Activated T-cell treated with anti-CD3 and anti-CD28 coated beads, Interleukin-2, amount 50 U/mL, for 24 hours (primary cell): ENCODE measurements around the gene CLEC2A.
A peak's percentile ranks its signal among the peaks of the same experiment; 100 is the strongest.

Source experiments
- DNase-seq: peaks from one replicate; pipeline ENCODE4 v3.0.0-alpha.2; 2020
- H3K27ac Mint-ChIP-seq: 2 replicates; pipeline ENCODE4 v1.8.0; 2020; ENCODE audit warnings: mild to moderate bottlenecking, mixed read lengths
- H3K27me3 Mint-ChIP-seq: 2 replicates; pipeline ENCODE4 v1.8.0; 2020; ENCODE audit warnings: mixed read lengths
- H3K36me3 Mint-ChIP-seq: 2 replicates; pipeline ENCODE4 v1.8.0; 2020; ENCODE audit warnings: low read depth, mixed read lengths
- H3K4me1 Mint-ChIP-seq: 2 replicates; pipeline ENCODE4 v1.8.0; 2020; ENCODE audit warnings: low read depth, mixed read lengths
- H3K4me3 Mint-ChIP-seq: 2 replicates; pipeline ENCODE4 v1.8.0; 2020; ENCODE audit warnings: mild to moderate bottlenecking, moderate library complexity, mixed read lengths
- H3K9me3 Mint-ChIP-seq: 2 replicates; pipeline ENCODE4 v1.8.0; 2020; ENCODE audit warnings: mixed read lengths

The CLEC2A gene

DNA sequence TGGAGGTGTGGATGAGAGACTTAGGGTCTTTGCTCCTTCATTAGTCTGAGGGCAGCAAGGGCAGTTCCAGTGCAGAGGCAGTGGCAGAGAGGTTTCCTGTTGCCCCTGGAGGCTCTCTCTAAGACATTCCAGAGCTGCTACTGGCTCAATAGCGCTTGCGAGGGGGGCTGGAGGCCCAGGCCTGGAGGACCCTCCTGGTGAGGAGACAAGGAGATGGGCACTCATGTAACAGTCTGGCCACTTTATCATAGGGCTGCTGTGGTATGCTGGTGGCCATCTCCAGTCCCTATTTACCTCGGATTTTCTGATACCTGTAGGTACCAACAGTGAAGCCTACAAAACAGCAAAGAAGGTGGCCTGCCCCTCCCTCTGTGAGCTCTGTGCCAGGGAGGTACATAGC lies 12.7 kb downstream of the CLEC2A start:
- Mint-ChIP-seq H3K9me3 (no peaks in the 10 kb centered on the region), H3K36me3 (no peaks in the 10 kb centered on the region), H3K4me3 (no peak overlapping the region), H3K4me1 (peaks cover 12% of the 10 kb centered on the region), H3K27ac (no peak overlapping the region), H3K27me3 (no peaks in the 10 kb centered on the region)
- DNase-seq: no peak

- Mint-ChIP-seq H3K9me3 (peaks cover 37% of the 10 kb centered on the region), H3K4me1 (peaks cover 22% of the 10 kb centered on the region), H3K36me3 (peaks cover 22% of the 10 kb centered on the region), H3K4me3 (no peak overlapping the region), H3K27me3 (no peaks in the 10 kb centered on the region), H3K27ac (no peak overlapping the region)
- no peak for DNase-seq
These were observed 20.5 kb downstream of the CLEC2A start for GRCh38 chr12:9911708-9912107.

GRCh38 chr12:9910716-9911421 lies 21.3 kb downstream of the CLEC2A start:
- Mint-ChIP-seq H3K27ac (peak overlapping the region; percentile 1), H3K4me3 (no peak overlapping the region), H3K36me3 (peaks cover 22% of the 10 kb centered on the region), H3K4me1 (peaks cover 30% of the 10 kb centered on the region), H3K27me3 (no peaks in the 10 kb centered on the region), H3K9me3 (peaks cover 37% of the 10 kb centered on the region)
- no peak for DNase-seq

DNA sequence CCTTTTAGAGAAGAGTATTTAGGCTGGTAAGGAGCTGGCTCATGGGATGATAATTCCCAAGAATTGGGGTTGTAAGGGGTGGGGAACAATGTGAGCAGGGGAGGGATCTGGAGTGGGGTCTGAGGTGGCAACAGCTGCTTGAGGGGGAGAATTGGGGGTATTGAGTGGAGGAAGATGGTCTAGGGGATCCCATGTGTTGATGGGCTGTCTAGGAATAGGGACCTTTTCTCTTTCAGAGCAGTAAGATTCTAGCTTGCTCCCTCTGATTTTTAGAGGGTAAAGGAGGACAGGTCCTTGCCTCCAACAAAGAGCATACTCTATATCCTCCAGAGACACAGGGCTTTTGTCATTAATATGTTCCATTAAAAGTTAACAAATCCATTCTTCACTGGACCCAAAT lies 22.4 kb downstream of the CLEC2A start:
- H3K27ac Mint-ChIP-seq: no peak overlapping the region
- peaks cover 37% of the 10 kb centered on the region for H3K9me3 Mint-ChIP-seq
- peaks cover 22% of the 10 kb centered on the region for H3K36me3 Mint-ChIP-seq
- no peaks in the 10 kb centered on the region for H3K27me3 Mint-ChIP-seq
- H3K4me3 Mint-ChIP-seq: no peak overlapping the region
- DNase-seq: no peak
- peaks cover 34% of the 10 kb centered on the region for H3K4me1 Mint-ChIP-seq

DNA sequence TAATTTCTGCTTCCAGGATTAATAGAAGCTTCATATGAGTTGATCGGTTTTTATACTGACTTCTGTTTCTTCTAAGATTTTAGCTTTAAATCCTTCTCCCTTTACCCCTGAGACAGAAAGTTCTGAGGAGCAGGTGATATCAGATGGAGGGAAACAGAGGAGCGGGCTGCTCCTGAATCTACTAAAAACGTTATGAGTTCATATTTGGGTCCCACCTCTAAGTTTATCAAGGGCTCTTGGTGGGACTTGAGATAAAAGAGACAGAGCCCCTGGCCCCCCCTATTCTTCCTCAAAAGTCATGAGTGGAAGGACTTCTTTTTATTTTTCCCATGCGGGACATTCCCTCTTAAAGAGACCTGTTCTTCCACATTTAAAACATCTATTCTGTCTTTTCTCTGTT lies 23.8 kb downstream of the CLEC2A start:
- H3K27ac Mint-ChIP-seq: no peak overlapping the region
- H3K27me3 Mint-ChIP-seq: no peaks in the 10 kb centered on the region
- H3K4me3 Mint-ChIP-seq: no peak overlapping the region
- no peak for DNase-seq
- H3K36me3 Mint-ChIP-seq: peaks cover 22% of the 10 kb centered on the region
- peaks cover 41% of the 10 kb centered on the region for H3K9me3 Mint-ChIP-seq
- peaks cover 34% of the 10 kb centered on the region for H3K4me1 Mint-ChIP-seq

GRCh38 chr12:9907769-9908168 lies 24.4 kb downstream of the CLEC2A start:
- peaks cover 26% of the 10 kb centered on the region for H3K36me3 Mint-ChIP-seq
- no peak for DNase-seq
- peaks cover 46% of the 10 kb centered on the region for H3K9me3 Mint-ChIP-seq

DNA sequence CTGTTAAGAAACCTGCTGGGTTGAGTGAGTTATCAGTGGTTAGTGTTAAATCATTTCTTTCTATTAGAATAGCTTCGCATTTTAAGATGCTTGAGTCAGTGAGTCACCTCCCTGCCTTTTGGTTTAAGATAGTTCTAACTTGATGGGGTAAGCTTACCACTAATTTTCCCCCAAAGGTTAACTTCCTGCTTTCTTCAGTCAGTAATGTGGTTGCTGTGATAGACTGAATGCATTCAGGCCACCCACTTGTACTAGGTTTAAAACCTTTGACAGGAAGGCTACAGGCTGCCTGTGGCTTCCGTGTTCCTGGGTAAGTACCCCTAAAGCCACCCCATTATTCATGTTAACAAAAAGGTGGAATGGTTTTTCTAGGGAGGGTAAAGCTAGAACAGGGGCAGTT lies 25.3 kb downstream of the CLEC2A start:
- Mint-ChIP-seq H3K4me3 (no peak overlapping the region), H3K36me3 (peaks cover 23% of the 10 kb centered on the region), H3K9me3 (peaks cover 44% of the 10 kb centered on the region), H3K27ac (peak overlapping the region; percentile 72), H3K27me3 (no peaks in the 10 kb centered on the region), H3K4me1 (peaks cover 32% of the 10 kb centered on the region)
- no peak for DNase-seq

More at GRCh38 chr12:9907769-9908168, 24.4 kb downstream of the CLEC2A start:
- no peak overlapping the region for H3K4me3 Mint-ChIP-seq
- H3K4me1 Mint-ChIP-seq: peaks cover 34% of the 10 kb centered on the region
- H3K27me3 Mint-ChIP-seq: no peaks in the 10 kb centered on the region
- H3K27ac Mint-ChIP-seq: no peak overlapping the region

GRCh38 chr12:9902539-9903228 lies 29.5 kb downstream of the CLEC2A start:
- H3K27ac Mint-ChIP-seq: no peak overlapping the region
- peaks cover 19% of the 10 kb centered on the region for H3K9me3 Mint-ChIP-seq
- H3K36me3 Mint-ChIP-seq: peaks cover 9% of the 10 kb centered on the region
- no peaks in the 10 kb centered on the region for H3K27me3 Mint-ChIP-seq
- no peak overlapping the region for H3K4me3 Mint-ChIP-seq
- no peak for DNase-seq
- peaks cover 22% of the 10 kb centered on the region for H3K4me1 Mint-ChIP-seq

GRCh38 chr12:9900930-9901329 lies 31.2 kb downstream of the CLEC2A start:
- Mint-ChIP-seq H3K27ac (no peak overlapping the region), H3K4me1 (peaks cover 5% of the 10 kb centered on the region), H3K27me3 (no peaks in the 10 kb centered on the region), H3K36me3 (peaks cover 9% of the 10 kb centered on the region), H3K4me3 (no peak overlapping the region), H3K9me3 (peaks cover 19% of the 10 kb centered on the region)
- DNase-seq: no peak

GRCh38 chr12:9899209-9899608 lies 33.0 kb downstream of the CLEC2A start:
- no peak for DNase-seq
- no peak overlapping the region for H3K27ac Mint-ChIP-seq
- no peaks in the 10 kb centered on the region for H3K27me3 Mint-ChIP-seq
- H3K9me3 Mint-ChIP-seq: peaks cover 19% of the 10 kb centered on the region
- H3K36me3 Mint-ChIP-seq: peaks cover 9% of the 10 kb centered on the region
- no peak overlapping the region for H3K4me3 Mint-ChIP-seq
- peaks cover 2% of the 10 kb centered on the region for H3K4me1 Mint-ChIP-seq

GRCh38 chr12:9897535-9897934 lies 34.6 kb downstream of the CLEC2A start:
- H3K27me3 Mint-ChIP-seq: no peaks in the 10 kb centered on the region
- peaks cover 7% of the 10 kb centered on the region for H3K9me3 Mint-ChIP-seq
- no peak overlapping the region for H3K27ac Mint-ChIP-seq
- H3K4me1 Mint-ChIP-seq: peaks cover 2% of the 10 kb centered on the region
- no peak for DNase-seq
- H3K36me3 Mint-ChIP-seq: peaks cover 3% of the 10 kb centered on the region
- H3K4me3 Mint-ChIP-seq: no peak overlapping the region

GRCh38 chr12:9895215-9895971 lies 36.8 kb downstream of the CLEC2A start:
- DNase-seq: no peak
- Mint-ChIP-seq H3K36me3 (no peaks in the 10 kb centered on the region), H3K4me3 (no peak overlapping the region), H3K27ac (no peak overlapping the region), H3K9me3 (no peaks in the 10 kb centered on the region), H3K4me1 (peaks cover 2% of the 10 kb centered on the region), H3K27me3 (no peaks in the 10 kb centered on the region)

DNA sequence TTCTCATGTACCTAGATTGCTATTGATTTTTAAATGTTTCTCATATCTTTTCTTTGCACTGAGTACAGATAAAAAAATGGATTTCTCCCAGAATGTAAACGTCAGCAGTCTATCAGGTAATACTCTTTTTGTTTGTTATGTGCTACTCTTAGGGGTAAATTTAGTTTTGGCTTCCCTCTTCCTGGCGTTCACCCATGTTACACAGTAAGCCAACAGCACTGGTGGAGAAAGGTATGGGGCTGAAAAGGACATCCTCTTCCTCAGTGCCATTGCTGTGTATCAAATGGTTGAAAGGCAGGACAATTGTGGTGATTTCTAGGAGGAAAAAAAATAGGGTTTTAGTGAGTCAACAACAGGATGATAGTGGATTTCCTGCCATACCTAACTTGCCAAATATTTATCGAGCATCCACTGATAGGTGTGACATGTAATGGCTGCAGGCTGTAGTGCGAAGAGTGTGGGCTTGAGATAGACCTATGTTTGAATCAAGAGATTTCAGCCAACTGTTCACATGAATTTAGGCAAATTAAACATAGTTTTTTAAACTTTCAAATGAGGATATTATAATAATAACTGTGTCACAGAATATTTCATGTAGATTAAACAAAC lies 43.4 kb downstream of the CLEC2A start:
- H3K36me3 Mint-ChIP-seq: no peaks in the 10 kb centered on the region
- H3K4me1 Mint-ChIP-seq: peaks cover 10% of the 10 kb centered on the region
- H3K27me3 Mint-ChIP-seq: no peaks in the 10 kb centered on the region
- H3K27ac Mint-ChIP-seq: no peak overlapping the region
- no peaks in the 10 kb centered on the region for H3K9me3 Mint-ChIP-seq
- no peak overlapping the region for H3K4me3 Mint-ChIP-seq
- DNase-seq: no peak

- Mint-ChIP-seq H3K4me1 (peaks cover 9% of the 10 kb centered on the region), H3K27me3 (no peaks in the 10 kb centered on the region), H3K4me3 (no peak overlapping the region), H3K27ac (no peak overlapping the region), H3K36me3 (no peaks in the 10 kb centered on the region), H3K9me3 (no peaks in the 10 kb centered on the region)
- no peak for DNase-seq
These were observed 49.0 kb downstream of the CLEC2A start for GRCh38 chr12:9883175-9883574.
